HCT116 (cell line): ENCODE results near the gene PCBP1.

ENCODE experiments used
- CEBPB ChIP-seq: IDR thresholded peaks from 2 replicates; pipeline ENCODE4 v1.6.1; 2012; ENCODE audit warnings: low read depth
- CTCF ChIP-seq, 3 experiments: fragments of 200-600 bp in 1 of 3; sonication (generic) in 1 of 3; IDR thresholded peaks in 2 of 3; conservative IDR thresholded peaks in 1 of 3; 2 replicates each; pipeline ENCODE4 v1.5.1; 2012 to 2017; ENCODE audit warnings: low read depth in 2 of 3, low read length in 2 of 3, antibody characterized with exemption in 1 of 3, borderline replicate concordance in 1 of 3, control low read depth in 1 of 3, mild to moderate bottlenecking in 1 of 3, mixed read lengths in 1 of 3, mixed run types in 1 of 3, moderate library complexity in 1 of 3; ENCODE audit not compliant: insufficient read depth in 1 of 3
- EGR1 ChIP-seq: IDR thresholded peaks from 2 replicates; pipeline ENCODE4 v1.6.1; 2012; ENCODE audit warnings: low read depth
- ELF1 ChIP-seq: IDR thresholded peaks from 2 replicates; pipeline ENCODE4 v1.6.1; 2012; ENCODE audit warnings: low read depth, borderline replicate concordance
- EZH2 ChIP-seq: fragments of 200-600 bp; sonication (generic); IDR thresholded peaks from 2 replicates; pipeline ENCODE4 v1.6.1; 2017; ENCODE audit warnings: antibody characterized with exemption, mixed run types
- JUND ChIP-seq: IDR thresholded peaks from 2 replicates; pipeline ENCODE4 v1.6.1; 2012
- MAX ChIP-seq: IDR thresholded peaks from 2 replicates; pipeline ENCODE4 v1.6.1; 2012
- POLR2A ChIP-seq: IDR thresholded peaks from 2 replicates; pipeline ENCODE4 v1.7.0; 2011; ENCODE audit warnings: borderline replicate concordance; ENCODE audit not compliant: insufficient read depth, insufficient read length; ENCODE audit errors: extremely low read depth
- POLR2AphosphoS5 ChIP-seq: IDR thresholded peaks from 2 replicates; pipeline ENCODE4 v1.6.1; 2011; ENCODE audit warnings: mild to moderate bottlenecking, low read depth, low read length, moderate library complexity
- SIN3A ChIP-seq: IDR thresholded peaks from 2 replicates; pipeline ENCODE4 v1.6.1; 2012; ENCODE audit warnings: low read depth
- TCF7L2 ChIP-seq: IDR thresholded peaks from 2 replicates; pipeline ENCODE4 v1.7.0; 2011; ENCODE audit warnings: borderline replicate concordance, inconsistent platforms; ENCODE audit not compliant: insufficient read depth, insufficient read length; ENCODE audit errors: extremely low read depth
- YY1 ChIP-seq: IDR thresholded peaks from 2 replicates; pipeline ENCODE4 v1.6.1; 2011; ENCODE audit warnings: low read length, low read depth, moderate library complexity, mild to moderate bottlenecking; ENCODE audit not compliant: insufficient replicate concordance; ENCODE audit errors: extremely low read depth
- ZFX ChIP-seq: fragments of 450-650 bp; IDR thresholded peaks from 2 replicates; pipeline ENCODE4 v1.6.1; 2017
- ZNF274 ChIP-seq: fragments of 200-500 bp; sonication (Bioruptor generic); IDR thresholded peaks from 2 replicates; pipeline ENCODE4 v1.6.1; 2014; ENCODE audit warnings: mild to moderate bottlenecking, low read depth, low read length, inconsistent platforms

- no peak for TF ChIP-seq JUND
- TF ChIP-seq CTCF (IDR thresholded peaks at IDR 0.05 in 2 of 3, conservative IDR thresholded peaks at IDR 0.05 in 1 of 3; ENCODE audit: borderline replicate concordance in 1 of 3, insufficient read depth in 1 of 3, low read depth in 2 of 3, low read length in 2 of 3): no peak
- no peak for TF ChIP-seq POLR2AphosphoS5
- TF ChIP-seq CEBPB: no peak
- no peak for TF ChIP-seq POLR2A
- no peak for TF ChIP-seq YY1
- TF ChIP-seq EZH2: no peak
- no peak for TF ChIP-seq MAX
- TF ChIP-seq ZFX: no peak
- TF ChIP-seq SIN3A: no peak
- TF ChIP-seq ELF1: no peak
- no peak for TF ChIP-seq TCF7L2
- TF ChIP-seq ZNF274: no peak
- TF ChIP-seq EGR1: no peak
These were observed 26.0 kb upstream of the PCBP1 start for GRCh38 chr2:70061317-70061716.
